Measurements from ENCODE around the gene MGMT.

DNA sequence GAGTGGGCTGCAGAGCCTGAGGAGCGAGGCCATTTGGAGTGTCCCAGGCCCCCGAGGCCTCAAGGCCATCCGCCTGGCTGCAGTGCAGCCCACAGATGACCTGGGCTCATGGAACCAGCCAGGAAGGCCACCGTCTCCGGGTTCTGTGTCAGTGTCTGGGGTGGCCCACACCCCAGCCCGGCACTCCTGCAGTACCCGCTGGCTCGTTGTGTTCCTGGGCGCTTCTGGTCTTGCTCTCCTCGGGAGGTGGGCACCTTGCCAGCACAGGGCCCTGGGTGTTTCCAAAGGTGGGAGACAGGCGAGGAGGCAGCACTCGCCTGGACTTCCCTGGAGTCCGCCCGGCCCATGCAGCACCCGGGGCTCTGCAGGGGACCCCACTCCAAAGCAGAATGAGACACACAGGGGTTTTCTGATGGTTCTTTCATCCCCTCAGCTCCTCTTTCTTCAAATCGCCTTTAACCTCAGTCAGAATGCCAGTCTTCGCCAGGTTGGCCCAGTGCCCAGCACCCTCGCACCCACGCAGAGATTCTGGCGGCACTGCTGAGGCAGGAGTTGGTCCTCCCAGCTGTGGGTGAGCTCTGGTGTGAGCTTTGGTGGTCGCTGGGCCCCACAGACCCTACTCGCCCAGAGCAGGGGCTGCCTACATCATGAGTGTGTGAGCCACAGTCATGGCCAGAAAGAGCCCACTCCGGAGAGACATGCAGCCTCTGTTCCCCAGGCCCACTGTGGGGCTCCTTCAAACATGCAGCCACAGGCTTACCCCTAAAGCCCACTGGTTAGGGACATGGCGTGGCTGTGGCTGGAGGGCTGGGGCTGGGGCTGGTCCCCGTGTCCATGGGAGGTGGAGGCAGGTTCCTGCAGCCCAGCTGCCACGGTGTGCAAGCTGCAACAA is 341.3 kb downstream of the MGMT start:
- TF ChIP-seq CTCF (conservative IDR thresholded peaks at IDR 0.05; ENCODE audit: low read depth in 2 of 2) (no peak), EZH2 (IDR thresholded peaks at IDR 0.05; ENCODE audit: low read depth, unreplicated experiment) (no peak), ZNF114 (CRISPR knock-in tag; IDR thresholded peaks at IDR 0.05) (no peak), CREB1 (CRISPR knock-in tag; IDR thresholded peaks at IDR 0.05; ENCODE audit: low read depth) (no peak)
